GM12874 (cell line): ENCODE measurements around the gene MT2A.
A peak's percentile ranks its signal among the peaks of the same experiment; 100 is the strongest.

Source experiments
- CTCF ChIP-seq: IDR thresholded peaks from 2 replicates; pipeline ENCODE4 v1.5.1; 2011; ENCODE audit warnings: low read depth, mild to moderate bottlenecking, control low read depth, low read length, moderate library complexity; ENCODE audit not compliant: insufficient read depth

Gene MT2A

GRCh38 chr16:56574625-56575024, 33.8 kb upstream of the MT2A start:
- no peak for TF ChIP-seq CTCF

GRCh38 chr16:56576585-56577299, 31.6 kb upstream of the MT2A start:
- TF ChIP-seq CTCF = peak; percentile 89

GRCh38 chr16:56577300-56577625, 31.1 kb upstream of the MT2A start:
- TF ChIP-seq CTCF = no peak

GRCh38 chr16:56580391-56581048, 27.9 kb upstream of the MT2A start:
- no peak for TF ChIP-seq CTCF

GRCh38 chr16:56583351-56584168, 24.8 kb upstream of the MT2A start:
- no peak for TF ChIP-seq CTCF

GRCh38 chr16:56584276-56584675, 24.1 kb upstream of the MT2A start:
- no peak for TF ChIP-seq CTCF

- no peak for TF ChIP-seq CTCF
Measured at GRCh38 chr16:56588781-56589140, 19.6 kb upstream of the MT2A start.
